Panc1 (cell line): ENCODE measurements around the gene STAM. TPM values are rescaled to one million over a fixed set of nuclear protein-coding genes. Genes with fewer than 3 reads are reported as not detected.

Experiments used
- ATAC-seq: fragments of 200-7000 bp; cut with Tn5 transposase; 2 replicates; pipeline ENCODE4 v1.9.1; 2020; ENCODE audit warnings: mild to moderate bottlenecking, moderate library complexity
- BruUV-seq: library from RNA; stranded (reverse); fragments of 400-500 nt; replicated peaks from 2 replicates; lab custom pipeline; 2021; lab: Mats Ljungman, UMichigan
- CTCF ChIA-PET: fragments of 300-600 bp; sonication (Branson Sonifier 250); formaldehyde crosslinking; loops from one replicate; lab custom pipeline; 2022; ENCODE audit warnings: antibody characterized with exemption; lab: Charles Lee
- POLR2A ChIA-PET: fragments of 300-600 bp; sonication (Branson Sonifier 250); formaldehyde crosslinking; loops from one replicate; lab custom pipeline; 2022; ENCODE audit warnings: antibody characterized with exemption; lab: Charles Lee
- DNase-seq: peaks from one replicate; pipeline ENCODE4 v3.0.0-alpha.2; 2010; ENCODE audit warnings: low read depth, low spot score
- H3K27ac ChIP-seq: 2 replicates; pipeline ENCODE4 v1.5.1; 2011; ENCODE audit warnings: mild to moderate bottlenecking, low read length, inconsistent platforms
- H3K27me3 ChIP-seq: fragments of 200-500 bp; sonication (Bioruptor generic); 2 replicates; pipeline ENCODE4 v1.6.0; 2014; ENCODE audit warnings: low read length, inconsistent platforms; ENCODE audit not compliant: control insufficient read depth, insufficient read depth
- H3K36me3 ChIP-seq: fragments of 200-500 bp; sonication (Bioruptor generic); 2 replicates; pipeline ENCODE4 v1.5.1; 2014; ENCODE audit warnings: inconsistent platforms, mild to moderate bottlenecking, low read length, moderate library complexity; ENCODE audit not compliant: control insufficient read depth, insufficient read depth
- H3K4me1 ChIP-seq: 2 replicates; pipeline ENCODE4 v1.5.1; 2011; ENCODE audit warnings: inconsistent platforms, mild to moderate bottlenecking, low read length, moderate library complexity; ENCODE audit not compliant: control insufficient read depth, insufficient read depth
- H3K4me3 ChIP-seq, 2 experiments: 2 replicates each; pipeline ENCODE4 v1.5.1; 2011 to 2012; ENCODE audit warnings: low read depth in 2 of 2, low read length in 2 of 2, mild to moderate bottlenecking in 2 of 2, inconsistent platforms in 1 of 2, moderate library complexity in 1 of 2
- H3K9me3 ChIP-seq: fragments of 200-500 bp; sonication (Bioruptor generic); 2 replicates; pipeline ENCODE4 v1.5.1; 2014; ENCODE audit warnings: low read depth, mild to moderate bottlenecking, inconsistent platforms, low read length, moderate library complexity; ENCODE audit not compliant: control insufficient read depth, insufficient read depth
- CTCF ChIP-seq: fragments of 450-650 bp; IDR thresholded peaks from 2 replicates; pipeline ENCODE4 v1.5.1; 2017; ENCODE audit warnings: mild to moderate bottlenecking
- POLR2AphosphoS5 ChIP-seq: IDR thresholded peaks from 2 replicates; pipeline ENCODE4 v1.6.1; 2012; ENCODE audit warnings: mild to moderate bottlenecking, low read depth, low read length, moderate library complexity
- REST ChIP-seq, 2 experiments: IDR thresholded peaks; 2 replicates each; pipeline ENCODE4 v1.6.1; 2011 to 2012; ENCODE audit warnings: low read depth in 2 of 2, control low read depth in 1 of 2, low read length in 1 of 2, mild to moderate bottlenecking in 1 of 2, moderate library complexity in 1 of 2; ENCODE audit not compliant: insufficient read depth in 1 of 2
- SIN3A ChIP-seq: IDR thresholded peaks from 2 replicates; pipeline ENCODE4 v1.6.1; 2012; ENCODE audit warnings: low read depth, mild to moderate bottlenecking, low read length, moderate library complexity, borderline replicate concordance; ENCODE audit not compliant: insufficient read depth
- TCF7L2 ChIP-seq: IDR thresholded peaks from 2 replicates; pipeline ENCODE4 v1.6.1; 2011; ENCODE audit warnings: mild to moderate bottlenecking, low read depth, low read length, inconsistent platforms
- in situ Hi-C: cut with HindIII; loops from 2 replicates; pipeline ENCODE4 v1.10.0; 2016; ENCODE audit warnings: low sequenced_read_pairs, low pct_unique_long_range_greater_than_20kb
- intact Hi-C: fragments of 100-400 bp; cut with micrococcal nuclease; formaldehyde crosslinking; loops from one replicate; pipeline ENCODE4 v1.10.0; 2022; ENCODE audit not compliant: unreplicated experiment
- total RNA-seq: library from RNA; stranded (reverse); gene quantifications from one replicate; pipeline ENCODE4 v1.2.1, GENCODE V29; 2021; ENCODE audit not compliant: unreplicated experiment

STAM gene
- total RNA-seq, 1 experiment from 2014 or later, result 18.9 TPM

DNA sequence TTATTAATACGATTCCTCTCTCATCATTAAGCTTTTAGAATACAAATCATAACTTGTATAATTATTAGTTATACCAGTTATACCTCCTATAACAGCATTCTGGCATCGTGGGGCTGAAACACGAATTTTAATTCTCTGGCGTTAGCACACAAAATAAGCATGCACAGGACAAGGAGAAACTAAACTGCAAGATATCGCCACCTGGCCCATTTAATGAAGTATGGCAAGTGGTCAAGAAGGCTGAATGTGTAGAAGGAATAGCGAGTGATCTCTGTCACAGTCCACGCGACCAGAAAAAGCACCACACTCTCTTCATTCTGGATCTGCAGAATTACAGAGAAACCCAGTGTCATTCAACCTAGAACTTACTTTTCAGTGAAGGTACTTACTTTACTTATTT is 44.9 kb upstream of the STAM start:
- BruUV-seq, result no TSS peak
- no peak for DNase-seq
- POLR2A ChIA-PET, result no interaction called here
- intact Hi-C loops (loop anchor here (10.0 kb wide), 1 partner anchor 154 kb away; no protein-coding TSS in a partner anchor), in situ Hi-C loops (no loop called here)
- Histone ChIP-seq H3K9me3 (no peaks in the 10 kb centered on the region), H3K4me1 (peaks cover 5% of the 10 kb centered on the region; the same call in 1 of the 2 replicates), H3K36me3 (peaks cover 4% of the 10 kb centered on the region; the same call in 1 of the 2 replicates), H3K4me3 (no peak overlapping the region), H3K27me3 (no peaks in the 10 kb centered on the region), H3K27ac (no peak overlapping the region)
- peak; percentile 53 for TF ChIP-seq CTCF
- TF ChIP-seq TCF7L2, result no peak
- CTCF ChIA-PET, result no interaction called here
- ATAC-seq, result peak; percentile 62; the same call in 1 of the 2 replicates

- no peak overlapping the region for H3K4me3 ChIP-seq
- no peaks in the 10 kb centered on the region for H3K27me3 ChIP-seq
- no peaks in the 10 kb centered on the region for H3K9me3 ChIP-seq
- BruUV-seq, result no TSS peak
- DNase-seq, result no peak
- POLR2A ChIA-PET, result no interaction called here
- in situ Hi-C loops, result no loop called here
- H3K27ac ChIP-seq, result no peak overlapping the region
- CTCF ChIA-PET, result no interaction called here
- peaks cover 5% of the 10 kb centered on the region; the same call in 1 of the 2 replicates for H3K4me1 ChIP-seq
- intact Hi-C loops, result loop anchor here (5.0 to 10.0 kb wide), 3 partner anchors 136 to 781 kb away; no protein-coding TSS in a partner anchor
- TF ChIP-seq POLR2AphosphoS5, result no peak
- no peak for TF ChIP-seq TCF7L2
- TF ChIP-seq CTCF, result no peak
- TF ChIP-seq REST (IDR thresholded peaks at IDR 0.05; ENCODE audit: insufficient read depth in 1 of 2, low read depth in 2 of 2, low read length in 1 of 2), result no peak
- TF ChIP-seq SIN3A, result no peak
- peaks cover 2% of the 10 kb centered on the region; the same call in 1 of the 2 replicates for H3K36me3 ChIP-seq
- no peak for ATAC-seq
Observed at GRCh38 chr10:17605936-17606335, 38.0 kb upstream of the STAM start.
